ENCODE measurements around the gene PRR30.
"Not testable (repeated sequence)": the region's sequence is repeated elsewhere in the genome, so short reads cannot be mapped to it uniquely, and the experiment has no call there.

PRR30 gene

DNA sequence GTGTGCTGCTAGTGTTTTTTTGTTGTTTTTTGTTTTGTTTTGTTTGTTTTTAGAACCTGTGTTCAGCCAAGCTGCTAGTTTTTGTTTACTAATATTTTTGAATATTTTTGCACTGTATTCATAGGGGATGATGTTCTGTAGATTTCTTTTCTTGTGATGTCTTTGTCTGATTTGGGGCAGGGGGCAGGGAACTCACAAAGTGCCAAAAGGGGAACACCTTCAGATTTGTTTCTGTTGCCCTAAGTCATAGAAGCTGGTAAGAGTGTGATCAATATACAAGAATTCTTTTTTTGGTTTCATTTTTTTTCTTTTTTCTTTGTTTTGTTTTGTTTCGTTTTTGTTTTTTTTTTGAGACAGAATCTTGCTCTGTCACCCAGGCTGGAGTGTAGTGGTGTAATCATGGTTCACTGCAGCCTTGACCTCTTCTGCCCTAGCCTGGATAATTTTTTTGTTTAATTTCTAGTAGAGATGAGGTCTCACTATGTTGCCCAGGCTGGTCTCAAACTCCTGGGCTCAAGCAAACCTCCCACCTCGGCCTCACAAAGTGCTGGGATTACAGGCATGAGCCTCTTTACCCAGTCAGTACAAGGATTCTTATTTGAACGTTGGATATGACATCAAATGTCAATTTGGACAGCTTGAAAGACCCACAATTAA lies 40.3 kb upstream of the PRR30 start:
- H3K27ac ChIP-seq (ENCODE audit: extremely low read depth, low read depth, low read length) = no peak overlapping the region

DNA sequence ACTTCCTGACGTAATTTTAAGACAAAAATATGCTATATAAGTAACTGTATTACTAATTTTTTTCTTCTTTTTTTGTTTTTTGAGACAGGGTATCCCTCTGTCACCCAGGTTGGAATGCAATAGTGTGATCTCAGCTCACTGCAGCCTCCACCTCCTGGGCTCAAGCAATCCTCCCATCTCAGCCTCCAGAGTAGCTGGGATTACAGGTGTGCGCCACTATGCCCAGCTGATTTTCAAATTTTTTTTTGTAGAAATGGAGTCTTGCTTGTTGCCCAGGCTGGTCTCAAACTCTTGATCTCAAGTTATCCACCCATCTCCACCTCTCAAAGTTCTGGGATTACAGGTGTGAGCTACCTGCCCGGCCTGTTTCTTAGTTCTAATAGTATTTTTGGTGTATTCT lies 39.3 kb upstream of the PRR30 start:
- POLR2A ChIA-PET = no interaction called here
- no peaks in the 10 kb centered on the region for H3K4me1 ChIP-seq (ENCODE audit: control insufficient read depth, insufficient read depth, low read length)
- CTCF ChIA-PET = interaction anchor here (0.7 to 1.2 kb wide), 3 partner anchors 9 to 22 kb away, joined by 3 to 5 read pairs (median 3); no protein-coding TSS in a partner anchor
- no peaks in the 10 kb centered on the region for H3K9me3 ChIP-seq (ENCODE audit: control insufficient read depth, insufficient read depth, low read depth, low read length)
- H3K36me3 ChIP-seq (ENCODE audit: control insufficient read depth in 2 of 2, insufficient read depth in 1 of 2, low read length in 2 of 2) = no peaks in the 10 kb centered on the region
- no peak overlapping the region for H3K4me3 ChIP-seq (ENCODE audit: low read depth, low read length)
- TF ChIP-seq KLF10 (tag by site-specific recombination; IDR thresholded peaks at IDR 0.05) (no peak), ZNF837 (tag by site-specific recombination; IDR thresholded peaks at IDR 0.05) (no peak), ZNF433 (tag by site-specific recombination; IDR thresholded peaks at IDR 0.05; ENCODE audit: low read depth) (no peak)
- TF ChIP-seq, protein P1, sequence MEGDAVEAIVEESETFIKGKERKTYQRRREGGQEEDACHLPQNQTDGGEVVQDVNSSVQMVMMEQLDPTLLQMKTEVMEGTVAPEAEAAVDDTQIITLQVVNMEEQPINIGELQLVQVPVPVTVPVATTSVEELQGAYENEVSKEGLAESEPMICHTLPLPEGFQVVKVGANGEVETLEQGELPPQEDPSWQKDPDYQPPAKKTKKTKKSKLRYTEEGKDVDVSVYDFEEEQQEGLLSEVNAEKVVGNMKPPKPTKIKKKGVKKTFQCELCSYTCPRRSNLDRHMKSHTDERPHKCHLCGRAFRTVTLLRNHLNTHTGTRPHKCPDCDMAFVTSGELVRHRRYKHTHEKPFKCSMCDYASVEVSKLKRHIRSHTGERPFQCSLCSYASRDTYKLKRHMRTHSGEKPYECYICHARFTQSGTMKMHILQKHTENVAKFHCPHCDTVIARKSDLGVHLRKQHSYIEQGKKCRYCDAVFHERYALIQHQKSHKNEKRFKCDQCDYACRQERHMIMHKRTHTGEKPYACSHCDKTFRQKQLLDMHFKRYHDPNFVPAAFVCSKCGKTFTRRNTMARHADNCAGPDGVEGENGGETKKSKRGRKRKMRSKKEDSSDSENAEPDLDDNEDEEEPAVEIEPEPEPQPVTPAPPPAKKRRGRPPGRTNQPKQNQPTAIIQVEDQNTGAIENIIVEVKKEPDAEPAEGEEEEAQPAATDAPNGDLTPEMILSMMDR (tag by site-specific recombination; IDR thresholded peaks at IDR 0.05) = no peak
- no peak overlapping the region for H3K27ac ChIP-seq (ENCODE audit: extremely low read depth, low read depth, low read length)

More for the DNA sequence above, 40.3 kb upstream of the PRR30 start:
- H3K4me1 ChIP-seq (ENCODE audit: control insufficient read depth, insufficient read depth, low read length) = no peaks in the 10 kb centered on the region
- ChIA-PET POLR2A (no interaction called here), CTCF (interaction anchor here (0.7 to 1.2 kb wide), 3 partner anchors 10 to 27 kb away, joined by 3 to 5 read pairs (median 3); no protein-coding TSS in a partner anchor)
- no peak for TF ChIP-seq ZNF558 (tag by site-specific recombination; IDR thresholded peaks at IDR 0.05)
- TF ChIP-seq, protein P2, sequence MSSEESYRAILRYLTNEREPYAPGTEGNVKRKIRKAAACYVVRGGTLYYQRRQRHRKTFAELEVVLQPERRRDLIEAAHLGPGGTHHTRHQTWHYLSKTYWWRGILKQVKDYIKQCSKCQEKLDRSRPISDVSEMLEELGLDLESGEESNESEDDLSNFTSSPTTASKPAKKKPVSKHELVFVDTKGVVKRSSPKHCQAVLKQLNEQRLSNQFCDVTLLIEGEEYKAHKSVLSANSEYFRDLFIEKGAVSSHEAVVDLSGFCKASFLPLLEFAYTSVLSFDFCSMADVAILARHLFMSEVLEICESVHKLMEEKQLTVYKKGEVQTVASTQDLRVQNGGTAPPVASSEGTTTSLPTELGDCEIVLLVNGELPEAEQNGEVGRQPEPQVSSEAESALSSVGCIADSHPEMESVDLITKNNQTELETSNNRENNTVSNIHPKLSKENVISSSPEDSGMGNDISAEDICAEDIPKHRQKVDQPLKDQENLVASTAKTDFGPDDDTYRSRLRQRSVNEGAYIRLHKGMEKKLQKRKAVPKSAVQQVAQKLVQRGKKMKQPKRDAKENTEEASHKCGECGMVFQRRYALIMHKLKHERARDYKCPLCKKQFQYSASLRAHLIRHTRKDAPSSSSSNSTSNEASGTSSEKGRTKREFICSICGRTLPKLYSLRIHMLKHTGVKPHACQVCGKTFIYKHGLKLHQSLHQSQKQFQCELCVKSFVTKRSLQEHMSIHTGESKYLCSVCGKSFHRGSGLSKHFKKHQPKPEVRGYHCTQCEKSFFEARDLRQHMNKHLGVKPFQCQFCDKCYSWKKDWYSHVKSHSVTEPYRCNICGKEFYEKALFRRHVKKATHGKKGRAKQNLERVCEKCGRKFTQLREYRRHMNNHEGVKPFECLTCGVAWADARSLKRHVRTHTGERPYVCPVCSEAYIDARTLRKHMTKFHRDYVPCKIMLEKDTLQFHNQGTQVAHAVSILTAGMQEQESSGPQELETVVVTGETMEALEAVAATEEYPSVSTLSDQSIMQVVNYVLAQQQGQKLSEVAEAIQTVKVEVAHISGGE (tag by site-specific recombination; conservative IDR thresholded peaks at IDR 0.05; ENCODE audit: low read depth) = no peak
- TF ChIP-seq, protein P3, sequence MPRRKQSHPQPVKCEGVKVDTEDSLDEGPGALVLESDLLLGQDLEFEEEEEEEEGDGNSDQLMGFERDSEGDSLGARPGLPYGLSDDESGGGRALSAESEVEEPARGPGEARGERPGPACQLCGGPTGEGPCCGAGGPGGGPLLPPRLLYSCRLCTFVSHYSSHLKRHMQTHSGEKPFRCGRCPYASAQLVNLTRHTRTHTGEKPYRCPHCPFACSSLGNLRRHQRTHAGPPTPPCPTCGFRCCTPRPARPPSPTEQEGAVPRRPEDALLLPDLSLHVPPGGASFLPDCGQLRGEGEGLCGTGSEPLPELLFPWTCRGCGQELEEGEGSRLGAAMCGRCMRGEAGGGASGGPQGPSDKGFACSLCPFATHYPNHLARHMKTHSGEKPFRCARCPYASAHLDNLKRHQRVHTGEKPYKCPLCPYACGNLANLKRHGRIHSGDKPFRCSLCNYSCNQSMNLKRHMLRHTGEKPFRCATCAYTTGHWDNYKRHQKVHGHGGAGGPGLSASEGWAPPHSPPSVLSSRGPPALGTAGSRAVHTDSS (tag by site-specific recombination; IDR thresholded peaks at IDR 0.05) = no peak
- no peak for TF ChIP-seq ZNF174 (tag by site-specific recombination; IDR thresholded peaks at IDR 0.05)
- no peak for TF ChIP-seq ZNF350 (tag by site-specific recombination; IDR thresholded peaks at IDR 0.05)
- no peak for TF ChIP-seq ZNF621 (tag by site-specific recombination; IDR thresholded peaks at IDR 0.05)
- TF ChIP-seq ZNF830 (tag by site-specific recombination; IDR thresholded peaks at IDR 0.05; ENCODE audit: low read depth) = no peak
- H3K4me3 ChIP-seq (ENCODE audit: low read depth, low read length) = no peak overlapping the region
- no peaks in the 10 kb centered on the region for H3K36me3 ChIP-seq (ENCODE audit: control insufficient read depth in 2 of 2, insufficient read depth in 1 of 2, low read length in 2 of 2)
- no peaks in the 10 kb centered on the region for H3K9me3 ChIP-seq (ENCODE audit: control insufficient read depth, insufficient read depth, low read depth, low read length)

- ChIA-PET CTCF (interaction anchor here (0.6 to 1.5 kb wide), 4 partner anchors 8 to 102 kb away, joined by 3 to 5 read pairs (median 4); no protein-coding TSS in a partner anchor), POLR2A (no interaction called here)
- TF ChIP-seq ZNF174 (tag by site-specific recombination; IDR thresholded peaks at IDR 0.05) (no peak), ZBTB17 (tag by site-specific recombination; IDR thresholded peaks at IDR 0.05) (0 out of 2 replicates have a peak, but pooled peaks have one; percentile 12), ZNF585B (tag by site-specific recombination; IDR thresholded peaks at IDR 0.05) (no peak)
- Histone ChIP-seq H3K27ac (ENCODE audit: extremely low read depth, low read depth, low read length) (no peak overlapping the region), H3K4me1 (ENCODE audit: control insufficient read depth, insufficient read depth, low read length) (no peaks in the 10 kb centered on the region), H3K9me3 (ENCODE audit: control insufficient read depth, insufficient read depth, low read depth, low read length) (no peaks in the 10 kb centered on the region), H3K36me3 (ENCODE audit: control insufficient read depth in 2 of 2, insufficient read depth in 1 of 2, low read length in 2 of 2) (no peaks in the 10 kb centered on the region), H3K4me3 (ENCODE audit: low read depth, low read length) (no peak overlapping the region)
Measured at GRCh38 chr2:27177441-27178351, 38.5 kb upstream of the PRR30 start.

GRCh38 chr2:27175781-27176180 lies 36.6 kb upstream of the PRR30 start:
- H3K27ac ChIP-seq (ENCODE audit: extremely low read depth, low read depth, low read length); POLR2A ChIA-PET: not testable (repeated sequence)

More at GRCh38 chr2:27175781-27176180, 36.6 kb upstream of the PRR30 start:
- not testable (repeated sequence) for H3K36me3 ChIP-seq (ENCODE audit: control insufficient read depth in 2 of 2, insufficient read depth in 1 of 2, low read length in 2 of 2); H3K9me3 ChIP-seq (ENCODE audit: control insufficient read depth, insufficient read depth, low read depth, low read length); H3K4me3 ChIP-seq (ENCODE audit: low read depth, low read length); H3K4me1 ChIP-seq (ENCODE audit: control insufficient read depth, insufficient read depth, low read length)
- CTCF ChIA-PET = interaction anchor here (0.6 to 1.7 kb wide), 5 partner anchors 8 to 330 kb away, joined by 3 to 6 read pairs (median 3); partner anchors contain the start of gene PREB
